ENCODE measurements around the gene DPP10. TPM values are rescaled to one million over a fixed set of nuclear protein-coding genes. Genes with fewer than 3 reads are reported as not detected.

The DPP10 gene
- total and polyA plus RNA-seq, 10 of the 15 experiments (the other 5 are each of a cell fraction or from before 2014, with no cell fraction given) = not detected

- no peaks in the 10 kb centered on the region for H3K36me3 ChIP-seq (ENCODE audit: control insufficient read depth in 2 of 2, insufficient read depth in 2 of 2, low read length in 1 of 2)
- ATAC-seq (no peak), FAIRE-seq (no peak), DNase-seq (ENCODE audit: low read depth, low spot score) (no peak)
- no peaks in the 10 kb centered on the region for H4K20me1 ChIP-seq (ENCODE audit: control insufficient read depth, insufficient read depth)
- ChIA-PET CTCF (no interaction called here), SMC1A (ENCODE audit: uncharacterized antibody, unreplicated experiment) (no interaction called here), POLR2A (no interaction called here), RAD21 (ENCODE audit: unreplicated experiment) (no interaction called here)
- in situ Hi-C loops (cut with MboI) (no loop called here), intact Hi-C loops (cut with micrococcal nuclease; ENCODE audit: unreplicated experiment) (no loop called here)
- H3K27me3 ChIP-seq (replicated peaks in 1 of 2; ENCODE audit: control insufficient read depth in 2 of 2, insufficient read depth in 2 of 2, low read length in 1 of 2) = no peaks in the 10 kb centered on the region
- no peak overlapping the region for H3K9ac ChIP-seq (ENCODE audit: control insufficient read depth, insufficient read depth, low read length)
- no TSS peak for BruUV-seq (replicated peaks)
- H3K4me1 ChIP-seq (ENCODE audit: control insufficient read depth, insufficient read depth, low read length) = no peaks in the 10 kb centered on the region
- H3K27ac ChIP-seq (ENCODE audit: control insufficient read depth, insufficient read depth) = no peak overlapping the region
- no peak overlapping the region for H3K4me2 ChIP-seq (ENCODE audit: control insufficient read depth, insufficient read depth)
- WGBS (ENCODE audit: insufficient coverage, insufficient replicate concordance, low lambda C conversion rate, missing lambda C conversion rate) = 52% methylated on average over 7 of the region's 7 CpGs
- no peak overlapping the region for H3K4me3 ChIP-seq
- no peaks in the 10 kb centered on the region for H3K9me3 ChIP-seq (replicated peaks; ENCODE audit: control insufficient read depth, insufficient read depth, low read length)
- H2AFZ ChIP-seq (ENCODE audit: control insufficient read depth, low read depth, low read length) = no peak overlapping the region
- TF ChIP-seq USF2 (IDR thresholded peaks at IDR 0.05; ENCODE audit: borderline replicate concordance, low read depth, low read length) (no peak), CBFB (IDR thresholded peaks at IDR 0.05; ENCODE audit: low read depth) (no peak), POLR2A (IDR thresholded peaks at IDR 0.05; ENCODE audit: low read depth, low read length) (no peak), NR2C1 (IDR thresholded peaks at IDR 0.05) (no peak), SUPT20H (IDR thresholded peaks at IDR 0.05; ENCODE audit: borderline replicate concordance, control insufficient read depth, low read depth, low read length) (no peak), ETV6 (conservative IDR thresholded peaks at IDR 0.05 in 1 of 2, IDR thresholded peaks at IDR 0.05 in 1 of 2; ENCODE audit: borderline replicate concordance in 1 of 2, low read depth in 1 of 2) (no peak), MXI1 (IDR thresholded peaks at IDR 0.05; ENCODE audit: low read depth, low read length) (no peak), ZZZ3 (IDR thresholded peaks at IDR 0.05; ENCODE audit: control insufficient read depth, insufficient read length, low read depth) (no peak), ZBED1 (IDR thresholded peaks at IDR 0.05; ENCODE audit: borderline replicate concordance) (no peak), NR2C2 (IDR thresholded peaks at IDR 0.05; ENCODE audit: borderline replicate concordance, control insufficient read depth, insufficient read length, low read depth) (no peak), ATF2 (IDR thresholded peaks at IDR 0.05; ENCODE audit: low read length) (no peak), CEBPB (IDR thresholded peaks at IDR 0.05; ENCODE audit: borderline replicate concordance in 1 of 2, low read depth in 2 of 2, low read length in 2 of 2) (no peak)
- no peaks in the 10 kb centered on the region for H3K79me2 ChIP-seq (ENCODE audit: control insufficient read depth, insufficient read depth, low read length)
Observed at GRCh38 chr2:114929225-114929624, 486.8 kb downstream of the DPP10 start.

Measured in GM12878 (cell line).